Smooth muscle cell (in vitro differentiated cells): ENCODE measurements around the gene GEMIN4. TPM values are rescaled to one million over a fixed set of nuclear protein-coding genes. Genes with fewer than 3 reads are reported as not detected.

Source experiments
- DNase-seq: peaks from one replicate; lab custom pipeline; 2025; ENCODE audit not compliant: unreplicated experiment; lab: John Stamatoyannopoulos, UW
- H2AFZ ChIP-seq: fragments of 200-600 bp; sonication (generic); 2 replicates; pipeline ENCODE4 v1.6.0; 2016; ENCODE audit warnings: antibody characterized with exemption, low read depth, mild to moderate bottlenecking
- H3F3A ChIP-seq: fragments of 200-600 bp; sonication (generic); 2 replicates; pipeline ENCODE4 v1.6.0; 2017; ENCODE audit warnings: antibody characterized with exemption, low read depth
- H3K27ac ChIP-seq: fragments of 200-600 bp; sonication (generic); 2 replicates; pipeline ENCODE4 v1.5.1; 2016; ENCODE audit warnings: low read depth, mild to moderate bottlenecking
- H3K27me3 ChIP-seq: fragments of 200-600 bp; sonication (generic); 2 replicates; pipeline ENCODE4 v1.6.1; 2016; ENCODE audit warnings: low read depth, mild to moderate bottlenecking
- H3K36me3 ChIP-seq: fragments of 200-600 bp; sonication (generic); 2 replicates; pipeline ENCODE4 v1.5.1; 2016; ENCODE audit warnings: low read depth
- H3K4me1 ChIP-seq: fragments of 200-600 bp; sonication (generic); 2 replicates; pipeline ENCODE4 v1.5.1; 2016; ENCODE audit warnings: low read depth
- H3K4me2 ChIP-seq: fragments of 200-600 bp; sonication (generic); 2 replicates; pipeline ENCODE4 v1.6.0; 2016; ENCODE audit warnings: mild to moderate bottlenecking
- H3K4me3 ChIP-seq: fragments of 200-600 bp; sonication (generic); 2 replicates; pipeline ENCODE4 v1.5.1; 2016; ENCODE audit warnings: mild to moderate bottlenecking
- H3K79me2 ChIP-seq: fragments of 200-600 bp; sonication (generic); 2 replicates; pipeline ENCODE4 v1.6.0; 2016; ENCODE audit warnings: low read depth, mild to moderate bottlenecking
- H3K9ac ChIP-seq: fragments of 200-600 bp; sonication (generic); 2 replicates; pipeline ENCODE4 v1.6.0; 2016; ENCODE audit warnings: low read depth
- H3K9me3 ChIP-seq: fragments of 200-600 bp; sonication (generic); replicated peaks from 2 replicates; pipeline ENCODE4 v1.5.1; 2016; ENCODE audit warnings: low read depth
- H4K20me1 ChIP-seq: fragments of 200-600 bp; sonication (generic); 2 replicates; pipeline ENCODE4 v1.6.0; 2016; ENCODE audit warnings: low read depth
- WGBS: methylation state at CpG from one replicate; pipeline ENCODE4 v1.1.7; 2016; ENCODE audit warnings: low lambda C conversion rate; 5-methylcytosine and 5-hydroxymethylcytosine counted together
- polyA plus RNA-seq: library from polyadenylated mRNA; unstranded; fragments of >200 nt; fragmentation: Nextera tagmentation; extraction: Ambion mirVana; gene quantifications from 2 replicates; pipeline ENCODE4 v1.2.1, GENCODE V29; 2016
- total RNA-seq: library from RNA; depleted of rRNA; stranded (reverse); fragments of >200 nt; gene quantifications from 2 replicates; pipeline ENCODE4 v1.2.3, GENCODE V29; 2014
- TF ChIP-seq, protein P1 (sequence below): fragments of 200-600 bp; sonication (generic); IDR thresholded peaks from 2 replicates; pipeline ENCODE4 v1.5.1; 2017; ENCODE audit warnings: borderline replicate concordance, mild to moderate bottlenecking, antibody characterized with exemption; ENCODE audit not compliant: insufficient read depth, poor library complexity, severe bottlenecking

Gene GEMIN4
- total and polyA plus RNA-seq, 2 experiments from 2014 or later, result 10.5 to 18.8 TPM

DNA sequence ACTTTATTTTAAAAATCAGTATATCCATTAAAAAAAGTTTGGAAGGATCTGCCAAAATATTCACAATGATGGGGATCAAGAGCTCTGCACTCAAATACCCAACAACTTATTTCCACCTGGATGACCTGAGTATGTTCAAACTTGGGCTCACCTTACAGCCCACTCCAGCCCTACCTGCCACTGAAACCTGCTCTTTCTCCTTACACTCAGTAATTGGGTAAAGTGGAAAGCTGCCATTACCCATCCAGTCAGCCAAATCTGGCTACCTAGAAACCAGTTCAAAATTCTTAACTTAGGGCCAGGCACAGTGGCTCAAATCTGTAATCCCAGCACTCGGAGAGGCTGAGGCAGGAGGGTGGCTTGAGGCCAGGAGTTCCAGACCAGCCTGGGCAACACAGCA, 47.1 kb downstream of the GEMIN4 start:
- TF ChIP-seq, protein P1, sequence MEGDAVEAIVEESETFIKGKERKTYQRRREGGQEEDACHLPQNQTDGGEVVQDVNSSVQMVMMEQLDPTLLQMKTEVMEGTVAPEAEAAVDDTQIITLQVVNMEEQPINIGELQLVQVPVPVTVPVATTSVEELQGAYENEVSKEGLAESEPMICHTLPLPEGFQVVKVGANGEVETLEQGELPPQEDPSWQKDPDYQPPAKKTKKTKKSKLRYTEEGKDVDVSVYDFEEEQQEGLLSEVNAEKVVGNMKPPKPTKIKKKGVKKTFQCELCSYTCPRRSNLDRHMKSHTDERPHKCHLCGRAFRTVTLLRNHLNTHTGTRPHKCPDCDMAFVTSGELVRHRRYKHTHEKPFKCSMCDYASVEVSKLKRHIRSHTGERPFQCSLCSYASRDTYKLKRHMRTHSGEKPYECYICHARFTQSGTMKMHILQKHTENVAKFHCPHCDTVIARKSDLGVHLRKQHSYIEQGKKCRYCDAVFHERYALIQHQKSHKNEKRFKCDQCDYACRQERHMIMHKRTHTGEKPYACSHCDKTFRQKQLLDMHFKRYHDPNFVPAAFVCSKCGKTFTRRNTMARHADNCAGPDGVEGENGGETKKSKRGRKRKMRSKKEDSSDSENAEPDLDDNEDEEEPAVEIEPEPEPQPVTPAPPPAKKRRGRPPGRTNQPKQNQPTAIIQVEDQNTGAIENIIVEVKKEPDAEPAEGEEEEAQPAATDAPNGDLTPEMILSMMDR, result no peak
- DNase-seq, result no peak
- H3K79me2 ChIP-seq, result peaks cover 54% of the 10 kb centered on the region
- H3K27ac ChIP-seq, result peak overlapping the region; percentile 41
- H3K4me1 ChIP-seq, result no peaks in the 10 kb centered on the region
- H3K4me3 ChIP-seq, result no peak overlapping the region
- H3K27me3 ChIP-seq, result no peaks in the 10 kb centered on the region
- no peaks in the 10 kb centered on the region for H3K36me3 ChIP-seq
- no peak overlapping the region for H3K4me2 ChIP-seq
- WGBS, result 93% methylated on average over 1 of the region's 1 CpG
- no peak overlapping the region for H3K9ac ChIP-seq
- peaks cover 32% of the 10 kb centered on the region for H4K20me1 ChIP-seq
- H3K9me3 ChIP-seq, result no peaks in the 10 kb centered on the region
- no peak overlapping the region for H2AFZ ChIP-seq
- H3F3A ChIP-seq, result peaks cover 5% of the 10 kb centered on the region

DNA sequence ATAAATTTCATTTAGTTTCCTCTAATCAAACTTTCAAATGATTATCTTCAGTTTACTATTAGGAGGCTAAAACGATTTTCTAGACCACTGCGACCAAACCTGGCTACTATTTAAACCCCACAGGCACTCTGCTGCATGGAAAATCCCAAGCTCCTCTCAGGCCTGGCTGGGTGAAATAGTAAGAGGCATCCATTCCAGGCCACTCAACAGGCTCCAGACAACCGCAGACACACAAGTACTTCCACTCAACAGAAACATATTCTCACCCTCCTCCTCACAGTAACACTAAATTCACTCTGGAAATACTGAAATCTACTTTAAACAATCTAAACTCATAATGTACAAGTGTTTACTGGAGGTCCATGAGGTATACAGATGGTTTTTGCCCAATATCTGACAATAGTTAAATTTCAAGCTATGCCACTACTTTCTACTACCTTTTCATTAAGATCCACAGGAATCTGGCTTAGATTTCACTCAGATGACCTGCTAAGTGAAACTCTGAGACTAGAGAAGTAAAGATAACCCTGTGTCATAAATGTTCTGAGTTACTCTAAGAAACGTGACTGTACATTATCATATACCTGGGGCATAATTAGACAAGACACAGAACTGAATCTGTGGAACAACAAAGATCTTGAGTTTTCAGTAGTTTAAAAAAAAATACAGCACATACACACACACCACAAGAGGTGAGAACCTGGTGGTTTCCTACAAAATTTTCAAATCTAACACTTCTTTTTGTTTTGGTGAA, 47.8 kb downstream of the GEMIN4 start:
- DNase-seq, result no peak
- TF ChIP-seq, protein P1, result no peak
- H3K27me3 ChIP-seq, result no peaks in the 10 kb centered on the region
- no peaks in the 10 kb centered on the region for H3K36me3 ChIP-seq
- no peak overlapping the region for H3K4me3 ChIP-seq
- H3F3A ChIP-seq, result peaks cover 5% of the 10 kb centered on the region
- no peak overlapping the region for H3K9ac ChIP-seq
- H3K9me3 ChIP-seq, result no peaks in the 10 kb centered on the region
- peaks cover 33% of the 10 kb centered on the region for H4K20me1 ChIP-seq
- H3K4me2 ChIP-seq, result no peak overlapping the region
- no peak overlapping the region for H2AFZ ChIP-seq
- H3K27ac ChIP-seq, result peak overlapping the region; percentile 41
- H3K4me1 ChIP-seq, result no peaks in the 10 kb centered on the region
- WGBS, result 77% methylated on average over 4 of the region's 4 CpGs
- peaks cover 48% of the 10 kb centered on the region for H3K79me2 ChIP-seq

DNA sequence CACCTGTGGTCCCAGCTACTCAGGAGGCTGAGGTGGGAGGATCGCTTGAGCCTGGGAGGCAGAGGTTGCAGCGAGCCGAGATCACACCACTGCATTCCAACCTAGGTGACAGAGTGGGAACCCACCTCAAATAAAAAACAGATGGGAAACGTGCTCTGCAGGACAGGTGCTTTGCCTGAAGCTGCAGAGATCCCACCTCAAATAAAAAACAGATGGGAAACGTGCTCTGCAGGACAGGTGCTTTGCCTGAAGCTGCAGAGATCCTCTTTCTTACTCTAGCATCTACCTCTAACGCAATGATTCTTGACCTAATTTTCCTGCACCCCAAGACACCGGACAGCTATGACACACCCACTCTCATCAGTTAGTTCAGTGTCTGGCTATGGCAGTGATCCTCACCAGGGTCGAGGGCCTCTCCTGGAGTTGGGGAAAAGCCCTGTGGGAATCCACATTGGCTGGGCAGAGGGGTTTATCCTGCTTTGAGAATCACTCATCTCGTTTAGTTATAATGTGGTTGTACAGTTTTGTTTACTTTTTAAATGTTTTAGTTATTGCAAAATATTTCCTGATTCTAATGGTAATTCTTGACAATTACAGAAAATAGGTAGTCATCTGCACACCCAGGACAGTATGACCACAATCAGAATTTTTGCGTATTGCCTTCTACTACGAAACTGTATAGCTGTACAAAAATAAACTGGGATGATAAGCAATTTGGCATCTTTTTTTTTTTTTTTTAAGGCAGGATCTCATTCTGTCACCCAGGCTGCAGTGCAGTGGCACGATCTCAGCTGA, 48.8 kb downstream of the GEMIN4 start:
- Histone ChIP-seq H3K9me3 (no peaks in the 10 kb centered on the region), H3F3A (peaks cover 5% of the 10 kb centered on the region), H2AFZ (no peak overlapping the region), H3K27me3 (no peaks in the 10 kb centered on the region), H3K27ac (peak overlapping the region; percentile 41), H4K20me1 (peaks cover 33% of the 10 kb centered on the region), H3K9ac (no peak overlapping the region), H3K4me2 (no peak overlapping the region), H3K4me1 (no peaks in the 10 kb centered on the region), H3K36me3 (no peaks in the 10 kb centered on the region), H3K79me2 (peaks cover 40% of the 10 kb centered on the region), H3K4me3 (no peak overlapping the region)
- no peak for DNase-seq
- 86% methylated on average over 12 of the region's 12 CpGs for WGBS
- TF ChIP-seq, protein P1, result no peak
